ENCODE data around the gene BCL7C.

Gene BCL7C

GRCh38 chr16:30925632-30925987 is 31.7 kb upstream of the BCL7C start:
- no peaks in the 10 kb centered on the region for H3F3A ChIP-seq (ENCODE audit: insufficient read depth, low read length)
- H4K20me1 ChIP-seq (ENCODE audit: insufficient read depth, low read length), result no peaks in the 10 kb centered on the region
- peaks cover 12% of the 10 kb centered on the region; the same call in 1 of the 2 replicates for H3K36me3 ChIP-seq (ENCODE audit: insufficient read depth, low read length)
- H3K27ac ChIP-seq (ENCODE audit: low read depth, low read length, poor library complexity, severe bottlenecking), result peak overlapping the region; percentile 24
- no peak overlapping the region for H2AFZ ChIP-seq (ENCODE audit: low read length)
- H3K4me3 ChIP-seq (ENCODE audit: low read depth, low read length, poor library complexity, severe bottlenecking), result no peak overlapping the region
- TF ChIP-seq EZH2 (IDR thresholded peaks at IDR 0.05; ENCODE audit: borderline replicate concordance, low read length) (no peak), CTCF (IDR thresholded peaks at IDR 0.05; ENCODE audit: low read length) (no peak)
- no peaks in the 10 kb centered on the region for H3K9me3 ChIP-seq (ENCODE audit: low read length)
- H3K9me2 ChIP-seq (ENCODE audit: low read depth, low read length), result no peaks in the 10 kb centered on the region
- H3K79me2 ChIP-seq (ENCODE audit: insufficient read depth, low read length), result no peaks in the 10 kb centered on the region
- peaks cover 27% of the 10 kb centered on the region for H3K4me1 ChIP-seq (ENCODE audit: insufficient read depth, low read length, severe bottlenecking)
- H3K9ac ChIP-seq (ENCODE audit: low read length), result no peak overlapping the region
- no peak overlapping the region for H3K4me2 ChIP-seq (ENCODE audit: low read length)
- H3K27me3 ChIP-seq (ENCODE audit: insufficient read depth, low read length), result no peaks in the 10 kb centered on the region

GRCh38 chr16:30924913-30925631 is 31.2 kb upstream of the BCL7C start:
- peak overlapping the region; percentile 45 for H3K27ac ChIP-seq (ENCODE audit: low read depth, low read length, poor library complexity, severe bottlenecking)
- no peaks in the 10 kb centered on the region for H3K9me3 ChIP-seq (ENCODE audit: low read length)
- TF ChIP-seq EZH2 (IDR thresholded peaks at IDR 0.05; ENCODE audit: borderline replicate concordance, low read length) (no peak), CTCF (IDR thresholded peaks at IDR 0.05; ENCODE audit: low read length) (no peak)
- H3K36me3 ChIP-seq (ENCODE audit: insufficient read depth, low read length), result peaks cover 6% of the 10 kb centered on the region; the same call in 1 of the 2 replicates
- H3K4me1 ChIP-seq (ENCODE audit: insufficient read depth, low read length, severe bottlenecking), result peaks cover 27% of the 10 kb centered on the region
- H3K4me2 ChIP-seq (ENCODE audit: low read length), result peak overlapping the region; percentile 68
- no peaks in the 10 kb centered on the region for H3K9me2 ChIP-seq (ENCODE audit: low read depth, low read length)
- no peaks in the 10 kb centered on the region for H3F3A ChIP-seq (ENCODE audit: insufficient read depth, low read length)
- H2AFZ ChIP-seq (ENCODE audit: low read length), result no peak overlapping the region
- peak overlapping the region; percentile 73 for H3K4me3 ChIP-seq (ENCODE audit: low read depth, low read length, poor library complexity, severe bottlenecking)
- no peaks in the 10 kb centered on the region for H4K20me1 ChIP-seq (ENCODE audit: insufficient read depth, low read length)
- H3K79me2 ChIP-seq (ENCODE audit: insufficient read depth, low read length), result no peaks in the 10 kb centered on the region
- no peaks in the 10 kb centered on the region for H3K27me3 ChIP-seq (ENCODE audit: insufficient read depth, low read length)
- H3K9ac ChIP-seq (ENCODE audit: low read length), result peak overlapping the region; percentile 71; the same call in 1 of the 2 replicates

GRCh38 chr16:30924076-30924912 is 30.4 kb upstream of the BCL7C start:
- no peaks in the 10 kb centered on the region for H4K20me1 ChIP-seq (ENCODE audit: insufficient read depth, low read length)
- H3K79me2 ChIP-seq (ENCODE audit: insufficient read depth, low read length), result no peaks in the 10 kb centered on the region
- H3K27me3 ChIP-seq (ENCODE audit: insufficient read depth, low read length), result no peaks in the 10 kb centered on the region
- no peaks in the 10 kb centered on the region for H3F3A ChIP-seq (ENCODE audit: insufficient read depth, low read length)
- H3K4me2 ChIP-seq (ENCODE audit: low read length), result peak overlapping the region; percentile 68
- peak overlapping the region; percentile 45 for H3K27ac ChIP-seq (ENCODE audit: low read depth, low read length, poor library complexity, severe bottlenecking)
- TF ChIP-seq EZH2 (IDR thresholded peaks at IDR 0.05; ENCODE audit: borderline replicate concordance, low read length), result no peak
- no peak for TF ChIP-seq CTCF (IDR thresholded peaks at IDR 0.05; ENCODE audit: low read length)
- H3K4me3 ChIP-seq (ENCODE audit: low read depth, low read length, poor library complexity, severe bottlenecking), result peak overlapping the region; percentile 73
- H3K36me3 ChIP-seq (ENCODE audit: insufficient read depth, low read length), result peaks cover 5% of the 10 kb centered on the region; the same call in 1 of the 2 replicates
- peak overlapping the region; percentile 71 for H3K9ac ChIP-seq (ENCODE audit: low read length)
- H3K9me2 ChIP-seq (ENCODE audit: low read depth, low read length), result no peaks in the 10 kb centered on the region
- peaks cover 27% of the 10 kb centered on the region for H3K4me1 ChIP-seq (ENCODE audit: insufficient read depth, low read length, severe bottlenecking)
- H3K9me3 ChIP-seq (ENCODE audit: low read length), result no peaks in the 10 kb centered on the region
- no peak overlapping the region for H2AFZ ChIP-seq (ENCODE audit: low read length)

Data from OCI-LY1 (cell line).